ENCODE results near the gene IFT43. TPM values are rescaled to one million over a fixed set of nuclear protein-coding genes. Genes with fewer than 3 reads are reported as not detected.

Gene IFT43
- total RNA-seq, 4 donors from 2014 or later, result 16.2 to 31.4 (median 26.1) TPM

DNA sequence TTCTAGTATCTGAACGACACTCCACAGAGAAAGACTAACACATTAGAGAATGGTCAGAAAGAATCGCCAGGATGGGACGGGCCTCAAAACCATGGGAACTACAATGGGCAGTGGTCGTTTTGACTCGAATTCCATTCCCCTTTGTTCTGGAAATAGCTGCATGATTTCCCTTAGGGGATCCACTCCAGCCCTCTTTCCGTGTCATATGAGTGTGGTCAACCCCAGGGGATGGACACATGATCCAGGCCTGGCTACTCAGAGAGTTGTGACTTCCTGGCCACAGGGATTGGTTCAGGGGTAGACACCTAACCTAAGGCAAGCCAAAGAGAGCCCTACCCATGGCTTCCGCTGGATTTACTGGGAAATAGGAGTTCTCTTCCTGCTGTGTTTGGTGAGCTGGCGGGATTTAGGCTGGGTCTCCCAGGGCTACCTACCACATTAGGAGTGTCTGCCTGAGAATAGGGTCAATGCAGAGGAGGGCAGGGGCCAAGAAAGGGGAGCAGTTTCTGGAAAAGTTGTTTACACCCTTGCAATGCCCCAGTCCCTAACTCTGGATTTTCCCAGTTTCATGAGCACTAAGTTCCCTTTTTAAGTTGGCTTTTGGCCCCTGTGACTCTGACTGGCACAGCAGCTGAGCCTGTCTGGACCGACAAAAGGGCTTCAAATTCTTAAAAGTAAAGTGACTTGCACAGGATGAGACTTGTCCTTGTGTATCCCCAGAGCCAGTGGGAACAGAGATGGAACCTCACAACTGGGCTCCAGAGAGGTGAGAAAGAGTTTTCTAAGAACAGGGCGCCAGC lies 138.1 kb downstream of the IFT43 start:
- TF ChIP-seq, protein P1, sequence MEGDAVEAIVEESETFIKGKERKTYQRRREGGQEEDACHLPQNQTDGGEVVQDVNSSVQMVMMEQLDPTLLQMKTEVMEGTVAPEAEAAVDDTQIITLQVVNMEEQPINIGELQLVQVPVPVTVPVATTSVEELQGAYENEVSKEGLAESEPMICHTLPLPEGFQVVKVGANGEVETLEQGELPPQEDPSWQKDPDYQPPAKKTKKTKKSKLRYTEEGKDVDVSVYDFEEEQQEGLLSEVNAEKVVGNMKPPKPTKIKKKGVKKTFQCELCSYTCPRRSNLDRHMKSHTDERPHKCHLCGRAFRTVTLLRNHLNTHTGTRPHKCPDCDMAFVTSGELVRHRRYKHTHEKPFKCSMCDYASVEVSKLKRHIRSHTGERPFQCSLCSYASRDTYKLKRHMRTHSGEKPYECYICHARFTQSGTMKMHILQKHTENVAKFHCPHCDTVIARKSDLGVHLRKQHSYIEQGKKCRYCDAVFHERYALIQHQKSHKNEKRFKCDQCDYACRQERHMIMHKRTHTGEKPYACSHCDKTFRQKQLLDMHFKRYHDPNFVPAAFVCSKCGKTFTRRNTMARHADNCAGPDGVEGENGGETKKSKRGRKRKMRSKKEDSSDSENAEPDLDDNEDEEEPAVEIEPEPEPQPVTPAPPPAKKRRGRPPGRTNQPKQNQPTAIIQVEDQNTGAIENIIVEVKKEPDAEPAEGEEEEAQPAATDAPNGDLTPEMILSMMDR (IDR thresholded peaks at IDR 0.05), result no peak
- TF ChIP-seq POLR2A (IDR thresholded peaks at IDR 0.05), result no peak
- TF ChIP-seq EP300 (IDR thresholded peaks at IDR 0.05), result no peak
- no peak for DNase-seq (ENCODE audit: low spot score in 2 of 2)
- WGBS, 2 donors, result 62 to 67% methylated on average over 9 to 10 of the region's 10 CpGs

DNA sequence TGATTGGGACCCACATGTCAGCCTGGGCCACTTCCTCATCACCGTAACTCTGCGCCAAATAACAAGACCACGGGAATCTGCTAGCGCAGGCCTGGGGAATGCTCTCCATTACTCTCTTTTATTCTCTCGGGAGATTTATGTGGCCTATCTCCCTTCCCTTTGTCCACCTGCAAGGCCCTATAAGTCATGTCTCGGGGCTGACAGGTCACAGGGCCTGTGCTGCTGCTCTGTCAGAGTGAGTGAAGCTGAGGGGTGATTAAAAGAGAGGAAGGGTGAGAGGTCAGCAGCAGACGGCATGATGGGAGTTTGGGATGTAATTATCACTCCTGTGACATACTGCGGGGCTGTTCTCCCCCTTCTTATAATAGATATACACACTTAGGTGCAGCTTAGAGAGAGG lies 139.9 kb downstream of the IFT43 start:
- no peak for DNase-seq (ENCODE audit: low spot score in 2 of 2)
- no peaks in the 10 kb centered on the region for H3K4me1 ChIP-seq
- H3K27ac ChIP-seq, result no peak overlapping the region
- WGBS, 2 donors, result 66 to 69% methylated on average over 8 of the region's 8 CpGs
- H3K36me3 ChIP-seq, result no peaks in the 10 kb centered on the region
- H3K4me3 ChIP-seq, result no peak overlapping the region
- TF ChIP-seq, protein P1 (IDR thresholded peaks at IDR 0.05), result no peak
- TF ChIP-seq POLR2A (IDR thresholded peaks at IDR 0.05) (no peak), EP300 (IDR thresholded peaks at IDR 0.05) (no peak)
- H3K9me3 ChIP-seq, result no peaks in the 10 kb centered on the region
- H3K27me3 ChIP-seq, result peaks cover 0 to 6% of the 10 kb centered on the region in 2 donors

More for the DNA sequence above, 138.1 kb downstream of the IFT43 start:
- Histone ChIP-seq H3K27ac (no peak overlapping the region), H3K36me3 (no peaks in the 10 kb centered on the region), H3K9me3 (no peaks in the 10 kb centered on the region), H3K4me3 (no peak overlapping the region), H3K27me3 (no peaks in the 10 kb centered on the region), H3K4me1 (no peaks in the 10 kb centered on the region)

DNA sequence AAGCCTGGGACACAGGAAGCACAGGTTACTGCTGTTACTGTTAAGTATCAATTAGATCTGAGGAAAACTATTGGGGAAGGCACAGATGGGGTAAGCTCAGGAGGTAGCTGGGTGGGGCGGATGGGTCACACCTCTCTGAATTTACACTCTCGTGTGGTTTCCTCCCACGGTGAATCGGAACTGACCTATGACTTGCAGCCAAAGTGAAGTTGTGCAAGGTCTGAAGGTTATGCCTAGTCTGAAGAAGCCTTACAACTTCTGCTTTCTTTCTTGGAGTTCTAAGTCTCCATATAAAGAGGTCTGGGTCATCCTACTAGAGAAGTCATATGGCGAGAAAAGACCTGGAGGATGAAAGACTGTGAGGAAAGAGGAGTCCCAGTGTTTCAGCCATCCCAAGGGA lies 140.5 kb downstream of the IFT43 start:
- Histone ChIP-seq H3K4me3 (no peak overlapping the region), H3K9me3 (no peaks in the 10 kb centered on the region), H3K4me1 (no peaks in the 10 kb centered on the region), H3K36me3 (no peaks in the 10 kb centered on the region), H3K27me3 (peaks cover 0 to 10% of the 10 kb centered on the region in 2 donors), H3K27ac (no peak overlapping the region)
- no peak for TF ChIP-seq EP300 (IDR thresholded peaks at IDR 0.05)
- no peak for TF ChIP-seq POLR2A (IDR thresholded peaks at IDR 0.05)
- TF ChIP-seq, protein P1 (IDR thresholded peaks at IDR 0.05), result no peak
- DNase-seq (ENCODE audit: low spot score in 2 of 2), result no peak
- 78 to 88% methylated on average over 5 of the region's 5 CpGs for WGBS, 2 donors

DNA sequence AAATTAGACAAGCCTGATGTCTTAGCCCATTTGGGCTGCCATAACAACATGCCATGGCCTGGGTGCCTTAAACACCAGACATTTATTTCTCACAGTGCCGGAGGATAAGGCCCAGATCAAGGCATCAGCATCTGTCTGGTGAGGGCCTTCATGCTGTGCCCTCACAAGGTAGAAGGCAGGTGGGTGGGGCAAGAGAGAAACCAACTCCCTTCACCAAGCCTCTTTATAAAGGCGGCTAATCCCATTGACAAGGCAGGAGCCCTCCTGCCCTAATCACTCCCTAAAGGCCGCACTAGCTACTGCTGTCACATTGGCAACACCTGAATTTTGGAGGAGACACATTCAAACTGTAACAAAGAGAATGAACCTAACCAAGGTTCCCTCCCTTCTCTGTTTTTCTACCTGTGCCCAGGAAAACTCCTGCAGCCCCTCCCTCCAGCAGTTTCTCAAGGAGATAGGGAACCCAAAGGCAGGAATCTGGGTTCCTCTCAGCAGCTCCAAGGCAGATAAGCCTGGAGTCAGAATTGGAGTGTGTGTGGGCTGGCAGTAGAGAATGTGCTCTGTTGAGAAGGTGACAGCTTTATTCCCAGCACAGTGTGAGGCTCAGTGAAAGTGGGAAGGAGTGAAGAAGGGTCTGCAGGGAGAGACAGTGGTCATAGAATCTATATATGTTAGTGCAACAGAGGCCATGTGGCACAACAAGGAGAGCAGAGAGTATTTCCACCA lies 144.5 kb downstream of the IFT43 start:
- WGBS, 2 donors, result 47 to 69% methylated on average over 2 to 3 of the region's 3 CpGs
- H3K36me3 ChIP-seq, result no peaks in the 10 kb centered on the region
- no peaks in the 10 kb centered on the region for H3K9me3 ChIP-seq
- H3K4me3 ChIP-seq, result no peak overlapping the region
- peaks cover 0 to 37% of the 10 kb centered on the region in 2 donors for H3K27me3 ChIP-seq
- TF ChIP-seq, protein P1 (IDR thresholded peaks at IDR 0.05), result no peak
- TF ChIP-seq POLR2A (IDR thresholded peaks at IDR 0.05) (no peak), EP300 (IDR thresholded peaks at IDR 0.05) (no peak)
- no peak overlapping the region for H3K27ac ChIP-seq
- H3K4me1 ChIP-seq, result no peaks in the 10 kb centered on the region
- no peak for DNase-seq (ENCODE audit: low spot score in 2 of 2)
